NCI-H1092 treated with DMSO at 0.1 percent for 48 hours (cell line): ENCODE results near the gene BCAP31.
A peak's percentile ranks its signal among the peaks of the same experiment; 100 is the strongest.
"Not testable (repeated sequence)": the region's sequence is repeated elsewhere in the genome, so short reads cannot be mapped to it uniquely, and the experiment has no call there.

Source experiments
- DNase-seq: peaks from one replicate; lab custom pipeline; 2025; lab: John Stamatoyannopoulos, UW

BCAP31 gene

GRCh38 chrX:153734871-153735270 is 10.7 kb upstream of the BCAP31 start:
- DNase-seq, result no peak

DNA sequence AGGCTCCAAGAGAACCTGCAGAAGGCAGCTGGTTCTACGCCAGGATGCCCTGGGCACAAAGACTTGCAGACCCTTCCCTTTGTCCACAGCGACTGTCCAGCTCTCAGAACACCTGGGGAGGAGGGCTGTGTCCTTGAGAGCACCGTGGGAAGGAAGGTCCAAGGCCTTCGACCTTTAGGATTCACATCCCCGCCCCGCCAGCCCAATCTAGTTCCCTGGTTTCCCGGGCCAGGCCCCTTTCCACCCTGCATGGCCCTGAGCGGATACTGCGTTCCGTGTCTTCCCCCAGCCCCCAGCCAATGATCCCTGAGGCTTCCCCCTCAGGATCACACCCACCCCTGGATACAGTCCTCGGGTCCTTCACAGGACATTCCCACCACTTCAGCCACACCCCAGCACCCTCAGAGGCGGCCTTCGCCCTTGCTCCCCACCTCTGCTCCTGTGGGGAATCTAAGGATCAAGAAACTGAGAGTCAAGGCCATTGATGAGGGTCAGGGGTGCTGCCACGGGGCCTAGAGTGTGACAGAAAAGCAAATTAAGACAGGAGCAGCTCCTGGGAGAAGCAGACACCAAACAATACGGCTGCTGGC is 9.6 kb upstream of the BCAP31 start:
- no peak for DNase-seq

DNA sequence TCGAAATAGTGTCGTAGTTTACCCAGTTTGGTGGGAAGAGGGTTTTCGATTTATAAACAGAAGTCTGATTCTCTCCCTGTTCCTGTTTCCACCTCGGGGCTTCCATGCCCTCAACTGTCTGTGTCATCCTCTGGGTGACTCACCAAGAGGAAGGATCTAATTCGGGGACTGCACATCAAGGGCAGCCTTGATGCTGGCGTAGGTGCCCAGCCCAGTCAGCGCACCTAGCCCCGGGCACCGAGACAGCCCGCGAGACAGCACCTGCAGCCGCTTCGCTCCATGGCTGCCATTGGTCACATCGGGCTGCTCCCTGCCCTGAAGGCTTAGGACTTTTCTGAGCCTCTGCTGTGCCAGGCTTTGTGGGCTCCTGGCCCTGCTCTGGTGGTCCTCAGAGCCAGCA is 8.2 kb upstream of the BCAP31 start:
- DNase-seq, result no peak

DNA sequence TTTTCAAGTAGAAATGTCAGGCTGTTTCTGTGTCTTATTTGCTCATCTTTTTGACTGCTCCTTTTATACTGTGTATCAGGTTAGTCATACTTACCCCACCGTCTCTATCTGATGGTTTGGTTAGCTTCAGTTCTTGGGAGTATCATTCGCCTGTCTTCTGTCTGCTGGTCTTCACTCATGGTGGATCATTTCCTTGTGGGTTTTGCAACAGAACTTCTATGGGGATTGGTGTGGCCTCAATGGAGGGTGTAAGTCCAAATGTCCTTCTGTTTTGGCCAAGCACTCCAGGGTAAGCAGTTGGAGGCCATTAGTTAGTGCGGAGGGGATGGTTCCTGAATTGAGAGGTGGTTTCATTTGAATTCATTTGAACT is 7.6 kb upstream of the BCAP31 start:
- no peak for DNase-seq

- no peak for DNase-seq
Observed at GRCh38 chrX:153731117-153731844, 7.1 kb upstream of the BCAP31 start.

GRCh38 chrX:153730115-153730514 is 5.9 kb upstream of the BCAP31 start:
- DNase-seq, result not testable (repeated sequence)

DNA sequence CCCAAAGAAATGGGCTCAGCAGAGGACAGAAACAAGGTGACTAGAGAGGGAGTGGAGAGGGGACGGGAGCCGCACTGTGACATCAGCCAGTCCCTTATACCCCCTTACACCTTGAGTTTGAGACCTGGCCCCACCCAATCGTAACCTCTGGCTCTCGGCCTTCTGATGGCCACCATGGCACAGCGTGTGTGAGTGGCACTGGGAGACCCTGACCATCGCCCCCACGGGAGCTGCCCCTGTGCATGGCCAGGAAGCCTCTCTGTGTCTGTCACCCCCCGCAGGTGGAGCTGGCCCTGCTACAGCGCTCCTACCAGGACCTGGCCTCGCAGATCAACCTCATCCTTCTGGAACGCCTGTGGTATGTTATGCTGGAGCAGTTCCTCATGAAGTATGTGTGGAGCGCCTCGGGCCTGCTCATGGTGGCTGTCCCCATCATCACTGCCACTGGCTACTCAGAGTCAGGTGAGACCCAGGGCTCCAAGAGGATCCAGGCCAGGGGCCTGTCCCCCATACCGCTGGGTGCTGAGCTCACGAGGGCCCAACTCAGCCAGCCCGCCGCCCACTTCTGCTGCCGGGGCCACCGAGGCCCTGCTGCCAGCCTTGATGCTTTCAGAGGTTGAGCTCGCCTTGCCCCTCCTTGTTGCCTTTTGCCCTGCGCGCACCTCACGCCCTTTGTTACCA is 4.9 kb upstream of the BCAP31 start:
- DNase-seq, result no peak

DNA sequence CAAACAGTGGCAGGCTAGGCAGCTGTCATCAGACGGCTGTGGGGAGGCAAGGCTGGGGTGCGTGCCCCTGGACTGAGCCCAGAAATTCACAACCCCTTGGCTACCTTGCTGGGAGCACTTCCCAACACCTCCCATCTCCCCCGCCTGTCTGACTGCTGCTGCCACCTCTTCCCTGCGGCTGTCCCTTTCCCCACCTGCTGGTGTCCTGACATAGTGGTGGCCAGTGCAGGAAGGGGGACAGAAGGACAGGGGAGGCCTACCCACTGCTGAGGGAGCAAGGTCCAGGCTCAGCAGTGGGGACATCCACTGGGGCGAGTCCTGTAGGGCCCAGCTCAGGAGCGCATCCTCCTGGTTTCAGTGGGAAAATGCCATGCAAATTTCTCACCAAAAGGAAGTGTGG is 3.9 kb upstream of the BCAP31 start:
- DNase-seq, result no peak

DNA sequence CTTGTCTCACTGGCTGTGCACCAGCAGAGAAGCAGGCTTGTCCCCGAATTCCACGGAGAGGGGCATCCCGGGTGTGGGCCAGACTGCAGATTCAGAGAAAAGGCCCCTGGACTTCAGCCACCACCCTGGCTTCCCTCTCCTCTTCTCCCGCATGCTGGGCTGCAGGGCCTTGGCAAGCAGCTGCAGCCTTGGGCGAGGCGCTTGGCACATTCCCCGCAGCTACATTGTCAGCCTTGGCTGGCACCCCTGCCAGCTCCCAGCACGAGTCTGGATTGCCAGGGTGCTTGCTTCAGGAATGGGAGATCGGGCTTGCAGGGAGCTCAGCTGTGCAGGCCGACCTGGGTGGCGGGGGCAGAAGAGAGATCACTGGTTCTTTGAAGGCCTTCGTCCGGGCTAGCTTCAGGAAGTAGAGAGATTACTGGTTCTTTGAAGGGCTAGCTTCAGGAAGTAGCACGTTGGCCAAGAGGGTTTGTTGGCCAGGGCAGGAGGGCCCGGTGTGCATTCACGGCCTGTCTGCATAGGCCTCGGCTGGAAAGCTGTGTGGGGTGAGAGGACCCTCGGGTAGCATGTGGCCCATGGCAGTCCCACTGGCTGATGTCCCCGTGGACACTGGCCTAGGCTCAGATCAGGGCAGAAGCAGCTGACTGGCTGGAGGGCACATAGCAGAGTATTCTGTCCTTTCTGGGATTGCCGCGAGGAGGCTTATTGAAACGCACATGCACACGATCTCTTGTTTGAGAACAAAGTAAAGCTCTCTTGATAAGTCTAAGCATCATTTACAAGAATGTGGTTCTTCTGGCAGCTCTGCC is 3.1 kb upstream of the BCAP31 start:
- peak; percentile 81 for DNase-seq

GRCh38 chrX:153726286-153727122 is 2.3 kb upstream of the BCAP31 start:
- peak; percentile 77 for DNase-seq

GRCh38 chrX:153725832-153726285 is 1.7 kb upstream of the BCAP31 start:
- no peak for DNase-seq

DNA sequence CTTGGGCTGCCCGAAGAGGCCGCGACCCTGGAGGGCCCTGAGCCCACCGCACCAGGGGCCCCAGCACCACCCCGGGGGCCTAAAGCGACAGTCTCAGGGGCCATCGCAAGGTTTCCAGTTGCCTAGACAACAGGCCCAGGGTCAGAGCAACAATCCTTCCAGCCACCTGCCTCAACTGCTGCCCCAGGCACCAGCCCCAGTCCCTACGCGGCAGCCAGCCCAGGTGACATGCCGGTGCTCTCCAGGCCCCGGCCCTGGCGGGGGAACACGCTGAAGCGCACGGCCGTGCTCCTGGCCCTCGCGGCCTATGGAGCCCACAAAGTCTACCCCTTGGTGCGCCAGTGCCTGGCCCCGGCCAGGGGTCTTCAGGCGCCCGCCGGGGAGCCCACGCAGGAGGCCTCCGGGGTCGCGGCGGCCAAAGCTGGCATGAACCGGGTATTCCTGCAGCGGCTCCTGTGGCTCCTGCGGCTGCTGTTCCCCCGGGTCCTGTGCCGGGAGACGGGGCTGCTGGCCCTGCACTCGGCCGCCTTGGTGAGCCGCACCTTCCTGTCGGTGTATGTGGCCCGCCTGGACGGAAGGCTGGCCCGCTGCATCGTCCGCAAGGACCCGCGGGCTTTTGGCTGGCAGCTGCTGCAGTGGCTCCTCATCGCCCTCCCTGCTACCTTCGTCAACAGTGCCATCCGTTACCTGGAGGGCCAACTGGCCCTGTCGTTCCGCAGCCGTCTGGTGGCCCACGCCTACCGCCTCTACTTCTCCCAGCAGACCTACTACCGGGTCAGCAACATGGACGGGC is 1.0 kb upstream of the BCAP31 start:
- no peak for DNase-seq

DNA sequence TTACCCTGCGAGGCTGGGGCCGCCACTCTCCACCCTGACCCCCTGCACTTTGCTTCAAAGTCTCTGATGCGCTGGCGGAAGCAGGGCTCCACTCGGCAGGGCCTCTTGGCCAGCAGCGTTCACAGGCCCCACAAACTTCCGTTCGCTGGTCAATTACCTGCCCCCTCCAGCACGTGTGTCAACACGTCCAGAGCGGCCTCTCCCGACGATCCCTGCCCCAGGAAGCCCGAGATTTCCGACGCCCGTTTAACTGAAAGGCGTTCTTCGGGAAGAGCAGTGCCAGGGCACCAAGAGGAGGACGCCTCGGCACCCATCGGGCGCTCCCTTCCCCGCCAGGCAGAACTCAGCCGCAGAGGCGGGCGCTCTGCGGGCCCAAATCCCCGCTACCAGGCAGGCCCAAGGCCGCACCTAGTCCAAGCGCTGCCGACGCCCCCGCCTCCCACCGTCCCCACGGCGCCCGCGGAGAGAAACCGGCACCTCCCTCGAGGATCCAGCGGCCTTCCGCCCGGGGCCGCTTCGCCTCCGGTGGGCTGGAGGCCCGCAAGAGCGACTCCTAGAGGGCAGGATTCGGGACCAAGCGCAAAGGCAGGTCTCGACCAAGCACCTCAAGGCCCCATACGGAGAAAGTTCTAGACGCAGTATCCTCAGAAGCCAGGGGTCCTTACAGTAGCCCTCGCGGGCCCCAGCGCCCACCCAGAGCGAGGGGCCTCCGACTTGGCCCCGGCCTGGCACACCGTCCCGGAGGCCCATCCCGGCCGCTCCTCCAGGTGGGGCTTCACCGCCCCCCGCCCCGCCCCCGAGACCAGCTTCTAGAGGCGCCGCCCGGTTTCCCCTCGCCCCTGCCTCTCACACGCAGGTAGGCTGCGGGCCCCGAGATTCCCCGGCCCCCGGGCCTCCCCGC is 586 bp downstream of the BCAP31 start:
- peak; percentile 52 for DNase-seq

- no peak for DNase-seq
Observed at GRCh38 chrX:153722704-153723350, 1.4 kb downstream of the BCAP31 start.

- DNase-seq, result no peak
Observed at GRCh38 chrX:153719701-153720100, 4.5 kb downstream of the BCAP31 start.

- DNase-seq, result no peak
Observed at GRCh38 chrX:153719238-153719637, 4.9 kb downstream of the BCAP31 start.

DNA sequence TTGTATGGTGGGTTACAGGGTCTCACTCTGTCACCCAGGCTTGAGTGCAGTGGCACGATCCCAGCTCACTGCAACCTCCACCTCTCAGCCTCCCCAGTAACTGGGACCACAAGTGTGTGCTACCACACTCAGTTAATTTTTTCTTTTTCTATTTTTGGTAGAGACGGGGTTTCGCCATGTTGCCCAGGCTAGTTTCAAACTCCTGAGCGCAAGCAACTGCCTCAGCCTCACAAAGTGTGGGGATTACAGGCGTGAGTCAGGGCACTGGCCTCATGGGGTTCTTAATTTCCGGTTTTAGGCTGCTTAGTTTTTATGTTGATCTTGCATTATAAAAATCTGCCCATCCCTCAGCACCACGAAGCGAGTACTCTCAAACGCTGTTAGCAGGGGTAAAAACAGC is 6.7 kb downstream of the BCAP31 start:
- DNase-seq, result no peak

DNA sequence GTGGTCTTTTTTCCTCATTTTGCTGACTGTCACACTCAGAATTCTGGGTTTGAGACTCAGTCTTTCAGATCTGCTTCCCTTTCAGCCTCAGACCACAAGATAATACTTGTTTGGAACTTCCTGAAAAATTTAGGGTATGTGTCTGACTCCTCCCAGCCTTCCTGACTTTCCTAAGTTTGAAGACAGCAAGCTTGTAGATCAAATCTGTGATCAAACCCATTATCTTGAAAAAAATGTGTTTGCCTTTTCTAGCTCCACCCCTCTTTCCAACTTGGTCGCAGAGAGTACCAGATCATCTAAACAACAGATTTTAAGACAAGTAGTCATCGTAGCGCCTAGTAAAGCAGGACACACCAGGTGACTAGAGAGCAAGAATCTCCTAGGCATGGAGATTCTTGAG is 9.9 kb downstream of the BCAP31 start:
- DNase-seq, result no peak
